HG02588 (cell line): ENCODE measurements around the gene CEP41.
"Not testable (repeated sequence)": the region's sequence is repeated elsewhere in the genome, so short reads cannot be mapped to it uniquely, and the experiment has no call there.

ENCODE experiments used
- ATAC-seq: cut with Tn5 transposase; IDR thresholded peaks from one replicate; pipeline ENCODE4 v1.9.1; 2021; ENCODE audit warnings: mild to moderate bottlenecking, moderate library complexity; ENCODE audit not compliant: unreplicated experiment

The CEP41 gene

DNA sequence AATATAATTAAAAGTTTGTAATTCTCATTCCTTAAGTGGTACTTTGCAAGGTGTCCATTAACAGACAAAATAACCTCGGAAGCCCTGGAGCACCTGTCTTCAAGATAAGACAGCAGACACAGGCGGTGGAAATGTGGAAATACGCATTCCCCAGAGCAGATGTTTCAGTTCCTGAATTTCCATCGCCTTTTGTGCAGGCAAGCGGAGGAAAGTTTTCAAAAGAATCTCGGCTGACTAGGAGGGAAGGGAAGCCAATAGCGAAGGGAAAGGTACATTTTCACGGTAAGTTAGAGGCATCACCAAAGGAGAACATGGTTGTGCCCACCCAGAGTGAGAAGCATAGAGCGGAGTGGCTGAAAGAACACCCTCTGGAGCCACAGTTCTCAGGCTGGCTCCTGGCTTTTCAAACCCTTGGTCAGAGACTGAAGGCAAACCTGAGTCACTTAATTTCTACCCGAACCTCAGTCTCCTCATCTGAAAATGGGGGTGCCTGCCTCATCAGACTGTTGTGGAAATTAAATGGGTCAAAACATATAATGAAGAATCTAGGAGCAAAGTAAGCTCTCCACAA, 46.9 kb downstream of the CEP41 start:
- no peak for ATAC-seq

DNA sequence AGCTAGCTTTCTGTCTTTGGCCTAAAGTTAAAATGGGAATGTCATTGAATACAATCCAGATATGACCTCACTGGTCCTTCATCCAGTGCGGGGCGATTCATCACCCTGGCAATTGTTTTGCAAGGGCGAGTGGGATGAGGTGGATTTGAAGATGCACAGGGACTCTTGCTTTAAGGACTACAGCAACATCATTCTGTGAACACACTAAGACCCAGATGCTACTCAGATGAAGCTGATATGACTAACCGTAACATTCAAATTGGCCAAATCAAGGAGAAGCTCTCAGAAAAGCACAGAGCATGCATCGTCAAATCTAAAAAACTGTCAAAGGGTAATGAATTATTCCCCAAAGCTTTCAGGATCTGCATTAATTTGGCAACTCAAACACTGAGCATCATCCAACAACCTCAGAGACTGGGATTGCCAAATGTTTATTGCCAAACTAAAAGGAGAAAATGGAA, 47.7 kb downstream of the CEP41 start:
- ATAC-seq: no peak

DNA sequence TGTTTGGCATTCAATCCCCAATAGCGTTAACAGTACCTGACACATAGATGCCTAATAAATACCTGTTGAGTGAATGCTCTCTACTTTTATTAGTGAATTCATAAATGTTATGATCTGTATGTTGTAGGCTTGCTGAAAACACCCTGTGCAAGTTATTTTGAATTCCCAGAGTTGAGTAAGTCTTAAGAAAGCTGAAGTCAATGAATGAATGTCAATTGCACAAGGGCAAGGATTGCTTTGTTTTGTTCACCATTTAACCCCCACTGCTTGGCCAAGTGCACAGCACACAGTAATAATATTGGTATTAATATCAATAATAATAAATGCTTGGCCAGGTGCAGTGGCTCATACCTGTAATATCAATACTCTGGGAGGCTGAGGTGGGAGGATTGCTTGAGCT, 50.3 kb downstream of the CEP41 start:
- no peak for ATAC-seq

DNA sequence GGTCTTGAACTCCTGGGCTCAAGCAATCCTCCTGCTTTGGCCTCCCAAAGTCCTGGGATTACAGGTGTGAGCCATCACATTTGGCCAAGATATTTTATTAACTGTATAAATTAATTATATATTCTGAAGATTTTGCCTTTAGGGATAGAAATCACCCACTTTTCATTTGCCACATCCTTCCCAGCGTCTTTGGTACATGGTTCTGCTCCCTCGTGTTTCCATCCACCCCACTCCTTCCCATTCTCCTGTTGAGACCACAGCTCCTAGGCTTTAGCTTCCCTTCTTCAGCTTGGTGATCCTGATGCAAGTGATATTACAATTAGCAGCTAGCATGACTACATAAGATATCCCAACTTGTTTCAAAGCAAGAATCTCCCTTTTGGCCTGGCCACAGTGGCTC, 52.1 kb downstream of the CEP41 start:
- ATAC-seq: no peak

DNA sequence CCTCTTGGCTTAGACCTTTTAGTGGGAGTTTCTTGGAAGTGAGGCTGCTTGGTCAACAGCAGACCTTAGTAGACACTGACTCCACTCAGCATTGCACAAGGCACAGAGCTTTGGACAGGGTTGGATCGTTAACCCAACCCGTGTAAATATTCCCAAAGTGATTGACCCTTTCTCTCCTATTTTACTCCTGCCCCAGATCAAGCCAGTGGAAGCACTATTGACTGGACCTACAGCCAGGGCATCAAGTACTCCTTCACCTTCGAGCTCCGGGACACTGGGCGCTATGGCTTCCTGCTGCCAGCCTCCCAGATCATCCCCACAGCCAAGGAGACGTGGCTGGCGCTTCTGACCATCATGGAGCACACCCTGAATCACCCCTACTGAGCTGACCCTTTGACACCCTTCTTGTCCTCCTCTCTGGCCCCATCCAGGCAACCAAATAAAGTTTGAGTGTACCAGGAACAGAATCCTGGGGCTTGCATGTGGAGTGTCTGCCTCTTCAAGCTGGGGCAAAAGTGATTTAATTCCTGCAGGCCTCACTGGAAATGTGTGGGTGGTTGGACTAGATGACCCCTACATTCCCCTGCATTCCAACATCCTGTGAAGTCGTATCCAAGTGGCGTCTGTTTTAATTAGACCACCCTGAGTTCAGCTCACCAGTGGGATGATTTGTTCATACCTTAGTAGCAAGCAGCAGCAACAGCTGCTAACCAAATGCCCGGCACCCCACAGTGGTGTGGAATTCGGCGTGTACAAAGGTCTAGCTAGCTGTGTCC, 53.0 kb downstream of the CEP41 start:
- ATAC-seq: no peak

DNA sequence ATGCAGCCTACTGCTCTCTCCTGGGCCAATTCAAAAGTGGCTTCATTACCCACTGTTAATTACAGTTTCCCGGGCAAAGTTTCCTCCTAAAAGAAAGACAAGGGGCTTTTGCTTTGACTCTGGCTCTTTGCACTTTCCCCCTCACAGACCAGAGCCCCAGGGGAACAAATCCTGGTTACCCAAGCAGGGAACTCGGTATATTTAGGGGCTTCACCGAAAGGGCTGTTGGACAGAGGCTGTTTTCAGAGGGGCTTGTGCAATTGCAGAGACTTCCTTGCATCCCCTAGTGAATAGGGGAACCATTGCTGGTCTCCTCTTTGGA, 53.5 kb downstream of the CEP41 start:
- no peak for ATAC-seq

DNA sequence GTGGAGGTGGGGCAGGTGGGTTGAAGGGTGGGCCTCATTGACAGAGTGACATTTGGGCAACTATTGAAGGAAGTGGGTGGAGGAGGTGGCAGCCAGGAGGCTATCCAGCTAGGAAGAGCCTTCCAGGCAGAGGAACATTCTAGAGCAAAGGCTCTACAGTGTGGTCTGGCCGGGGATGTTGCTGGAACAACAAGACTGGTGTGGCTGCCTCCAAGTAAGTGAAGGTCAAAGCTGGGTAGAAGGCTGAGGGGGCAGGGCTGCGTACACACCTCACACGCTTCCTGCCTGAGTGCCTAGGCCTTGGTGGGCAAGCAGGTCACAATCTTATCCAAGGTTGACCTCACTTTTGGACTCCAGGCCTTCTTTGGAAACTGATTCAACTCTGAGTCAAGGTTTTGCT, 53.9 kb downstream of the CEP41 start:
- ATAC-seq: no peak

DNA sequence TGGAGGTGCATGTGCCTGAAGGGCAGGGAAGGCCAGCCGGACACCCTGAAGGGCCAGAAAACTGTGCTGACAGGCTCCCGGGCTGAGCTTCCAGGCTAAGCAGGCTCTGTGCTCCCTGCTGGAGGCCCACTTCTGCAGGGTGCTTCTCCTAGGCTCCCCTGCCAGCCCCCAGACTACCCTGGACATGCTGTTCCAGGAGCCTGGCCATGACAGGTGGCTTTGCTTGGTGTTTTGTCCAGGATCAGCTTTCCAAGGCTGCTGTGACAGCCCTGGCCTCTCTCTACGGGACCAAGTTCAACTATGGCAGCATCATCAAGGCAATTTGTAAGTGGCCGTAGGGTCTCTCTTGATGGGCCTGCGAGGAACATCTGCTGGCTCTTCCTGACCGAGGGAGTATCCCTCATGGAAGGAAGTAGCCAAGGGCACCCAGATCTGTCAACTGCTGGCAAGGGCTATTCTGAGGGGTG, 55.2 kb downstream of the CEP41 start:
- no peak for ATAC-seq

DNA sequence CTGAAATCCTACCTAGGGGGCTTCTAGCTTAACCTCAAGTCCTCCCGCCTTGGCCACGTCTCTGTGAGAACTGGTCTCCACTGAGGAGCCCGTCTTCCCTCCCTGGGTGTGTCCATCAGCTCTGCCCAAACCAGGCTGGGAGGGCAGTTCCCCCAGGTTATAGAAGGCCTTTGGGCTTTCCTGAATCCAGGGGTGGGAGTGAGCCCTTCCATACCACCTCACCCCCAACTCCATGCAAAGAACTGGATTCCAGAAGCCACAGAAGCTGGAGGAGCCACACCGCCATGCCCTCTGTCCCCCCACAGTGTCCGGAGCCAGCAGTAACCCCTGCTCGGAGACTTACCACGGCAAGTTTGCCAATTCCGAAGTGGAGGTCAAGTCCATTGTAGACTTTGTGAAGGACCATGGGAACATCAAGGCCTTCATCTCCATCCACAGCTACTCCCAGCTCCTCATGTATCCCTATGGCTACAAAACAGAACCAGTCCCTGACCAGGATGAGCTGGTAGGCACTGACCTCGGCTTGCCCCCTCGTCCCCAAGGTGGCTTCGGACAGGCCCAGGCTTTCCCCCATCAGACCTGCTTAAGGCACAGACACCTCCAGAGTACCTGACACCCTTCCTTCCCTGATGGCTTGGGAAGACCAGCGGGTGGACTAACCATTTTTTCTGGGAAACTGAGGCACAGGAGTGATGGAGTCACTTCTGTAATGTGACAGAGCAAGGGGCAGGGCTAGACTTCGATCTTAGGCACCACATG, 55.8 kb downstream of the CEP41 start:
- ATAC-seq: no peak

DNA sequence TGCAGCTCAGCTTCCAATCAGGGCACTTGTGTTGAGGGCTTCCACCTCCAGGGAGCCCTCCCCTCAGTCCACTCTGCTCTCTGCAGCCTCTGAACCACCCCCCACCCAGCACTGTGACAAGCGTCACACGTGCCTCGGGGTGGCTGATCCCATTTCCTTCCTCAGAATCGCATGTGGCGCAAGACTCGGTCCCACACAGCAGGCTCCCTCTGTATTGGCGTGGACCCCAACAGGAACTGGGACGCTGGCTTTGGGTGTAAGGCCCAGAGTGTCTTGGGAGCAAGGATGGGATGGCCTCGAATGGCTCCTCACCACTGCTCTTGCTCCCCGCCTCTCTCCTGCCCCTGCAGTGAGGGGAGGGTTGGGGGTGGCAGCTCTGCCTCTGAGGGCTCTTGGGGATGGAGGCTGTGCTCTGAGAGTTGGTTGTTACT, 56.4 kb downstream of the CEP41 start:
- no peak for ATAC-seq

DNA sequence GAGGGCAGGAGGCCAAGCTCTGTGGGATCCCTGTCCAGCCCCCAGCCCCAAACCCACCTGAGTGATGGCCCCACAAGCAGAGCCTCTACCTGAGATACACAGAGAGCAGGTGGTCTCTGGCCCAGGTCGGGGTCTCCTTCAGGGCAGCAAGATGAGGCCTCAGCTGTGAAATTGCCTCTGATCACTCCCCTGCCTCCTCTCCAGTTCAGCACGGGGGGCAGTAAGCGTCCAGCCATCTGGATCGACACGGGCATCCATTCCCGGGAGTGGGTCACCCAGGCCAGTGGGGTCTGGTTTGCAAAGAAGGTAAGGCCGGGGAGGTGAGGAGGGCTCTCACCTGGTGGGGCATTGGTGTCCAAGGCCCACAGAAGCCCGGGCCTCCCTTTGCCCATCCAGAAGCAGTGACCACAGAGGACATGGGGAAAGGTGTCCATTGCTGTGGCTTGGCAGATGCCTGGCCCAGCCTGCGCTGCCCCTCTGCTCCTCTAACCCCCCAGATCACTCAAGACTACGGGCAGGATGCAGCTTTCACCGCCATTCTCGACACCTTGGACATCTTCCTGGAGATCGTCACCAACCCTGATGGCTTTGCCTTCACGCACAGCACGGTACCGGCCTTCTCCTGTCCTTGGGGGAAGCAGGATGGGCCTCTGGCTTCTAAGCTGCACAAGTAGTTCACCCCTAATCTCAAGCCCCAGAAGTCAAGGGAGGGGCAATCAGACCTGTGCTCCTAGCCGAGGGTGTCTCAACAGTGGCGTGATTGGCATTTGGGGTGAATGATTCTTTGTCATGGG, 57.4 kb downstream of the CEP41 start:
- no peak for ATAC-seq

DNA sequence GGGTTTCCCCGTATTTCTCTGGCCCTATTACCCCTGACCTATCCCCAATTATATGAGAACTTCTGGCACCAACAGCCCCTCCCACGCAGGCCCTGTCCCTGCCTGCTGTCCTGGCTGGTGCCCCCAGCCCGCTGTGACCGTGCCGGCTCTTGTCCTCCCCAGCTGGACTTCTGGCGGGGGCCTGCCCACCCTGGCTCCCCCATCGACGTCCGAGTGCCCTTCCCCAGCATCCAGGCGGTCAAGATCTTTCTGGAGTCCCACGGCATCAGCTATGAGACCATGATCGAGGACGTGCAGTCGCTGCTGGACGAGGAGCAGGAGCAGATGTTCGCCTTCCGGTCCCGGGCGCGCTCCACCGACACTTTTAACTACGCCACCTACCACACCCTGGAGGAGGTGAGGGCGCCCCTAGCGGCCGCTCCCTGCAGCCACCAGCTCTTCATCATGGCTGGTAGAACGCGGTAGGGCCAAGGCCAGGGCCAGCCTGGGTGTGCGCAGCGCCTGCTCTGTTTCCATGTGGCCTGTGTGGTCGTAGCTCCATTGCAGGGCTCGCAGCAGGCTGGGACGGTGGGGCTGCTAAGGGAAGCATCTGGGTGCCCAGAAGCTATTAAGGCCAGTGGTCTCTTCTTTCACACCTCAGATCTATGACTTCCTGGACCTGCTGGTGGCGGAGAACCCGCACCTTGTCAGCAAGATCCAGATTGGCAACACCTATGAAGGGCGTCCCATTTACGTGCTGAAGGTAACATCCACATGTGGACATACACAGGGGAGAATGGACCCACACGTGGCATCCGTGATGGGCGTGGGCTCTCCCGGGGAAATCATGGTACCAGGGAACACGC, 59.1 kb downstream of the CEP41 start:
- ATAC-seq: no peak

DNA sequence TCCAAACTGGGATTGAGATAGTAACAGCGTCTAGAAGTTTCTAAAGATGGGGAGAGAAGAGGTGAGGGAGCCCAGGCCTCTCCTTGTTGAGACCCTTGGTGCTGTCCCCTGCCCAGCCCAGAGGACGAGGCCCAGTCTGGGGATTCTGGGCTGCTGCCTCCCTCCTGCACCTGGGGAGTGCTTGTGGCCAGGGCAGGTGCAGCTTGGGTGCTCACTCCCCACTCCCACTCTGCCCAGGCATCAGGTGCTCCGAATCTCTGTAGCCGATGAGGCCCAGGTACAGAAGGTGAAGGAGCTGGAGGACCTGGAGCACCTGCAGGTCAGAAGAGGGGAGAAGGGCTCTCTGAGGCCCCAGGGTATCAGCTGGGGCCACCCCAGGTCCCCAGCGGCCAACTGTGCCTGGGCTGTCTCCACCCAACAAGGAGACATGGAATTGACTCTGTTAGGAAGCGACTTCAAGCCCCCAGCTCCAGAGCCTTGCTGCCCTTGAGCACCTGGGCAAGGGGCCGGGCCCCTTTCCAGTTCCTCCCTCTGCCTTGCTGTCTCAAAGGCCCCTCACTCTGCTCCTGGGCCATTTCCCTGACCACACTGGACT, 59.9 kb downstream of the CEP41 start:
- no peak for ATAC-seq

DNA sequence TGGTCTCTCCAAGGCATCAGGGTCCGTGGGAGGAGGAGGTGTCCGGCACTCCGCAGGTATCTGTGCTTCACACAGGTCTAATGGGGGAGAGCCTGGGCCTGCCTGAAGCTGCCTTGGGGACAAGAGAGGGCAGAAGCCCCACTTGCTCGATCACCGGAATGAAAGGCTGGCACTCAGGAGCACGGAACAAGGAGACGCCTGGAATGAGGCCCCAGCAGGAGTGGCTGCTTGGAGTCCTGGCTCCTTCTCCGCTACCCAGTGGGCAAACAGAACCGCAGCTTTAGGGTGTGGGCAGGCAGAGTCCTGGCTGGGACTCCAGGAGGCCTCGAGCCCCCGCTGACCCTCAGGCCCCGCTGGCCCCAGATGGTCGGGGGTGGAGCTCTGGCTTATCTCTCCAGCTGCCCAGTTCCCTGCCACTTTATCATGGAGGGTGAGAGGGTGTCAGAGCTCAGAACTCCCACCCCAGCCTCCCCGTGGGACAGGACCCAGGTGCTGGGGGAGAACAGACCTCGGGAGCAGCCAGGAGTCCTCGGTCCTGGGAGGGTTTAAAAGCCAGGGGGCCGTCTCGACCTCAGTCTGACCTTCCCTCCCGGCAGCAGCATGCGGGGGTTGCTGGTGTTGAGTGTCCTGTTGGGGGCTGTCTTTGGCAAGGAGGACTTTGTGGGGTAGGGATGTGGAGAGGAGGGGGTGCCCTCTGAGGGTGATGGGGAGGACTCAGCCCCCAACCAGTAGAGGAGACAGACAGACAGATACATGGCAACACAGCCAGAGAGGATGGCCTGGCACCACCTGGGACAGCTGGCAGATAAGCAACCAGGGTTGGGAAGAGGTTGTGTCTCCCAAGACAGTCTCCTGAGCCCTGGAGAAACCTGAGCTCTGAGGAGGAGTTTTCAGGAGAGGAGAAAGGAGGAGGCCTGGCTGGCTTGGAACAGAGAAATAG, 60.6 kb downstream of the CEP41 start, which contains the start of gene CPA1:
Gene CPA1, plus strand, starts transcription at position 574 of the 940 bp plus-strand sequence. Its CDS starts 27 bp downstream, at position 601.
- no peak for ATAC-seq

DNA sequence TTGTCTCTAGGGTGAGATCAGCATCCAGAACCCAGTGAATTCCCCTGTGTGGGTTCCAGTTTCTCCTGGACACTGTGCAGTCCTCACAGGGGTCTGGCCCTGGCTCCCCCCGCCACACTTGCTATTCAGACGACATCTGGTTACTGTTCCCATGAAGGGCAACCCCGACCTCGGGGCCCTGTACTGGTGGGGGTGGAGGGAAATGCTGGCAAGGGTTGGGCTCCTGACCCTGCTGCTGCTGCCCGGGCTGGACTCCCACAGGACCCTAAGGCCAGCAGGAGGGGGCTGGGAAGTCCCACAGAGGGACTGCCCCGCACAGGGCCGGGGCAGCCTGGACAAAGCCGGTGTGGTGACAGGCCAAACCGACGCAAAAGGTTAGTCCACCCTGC, 61.3 kb downstream of the CEP41 start:
- ATAC-seq: no peak

DNA sequence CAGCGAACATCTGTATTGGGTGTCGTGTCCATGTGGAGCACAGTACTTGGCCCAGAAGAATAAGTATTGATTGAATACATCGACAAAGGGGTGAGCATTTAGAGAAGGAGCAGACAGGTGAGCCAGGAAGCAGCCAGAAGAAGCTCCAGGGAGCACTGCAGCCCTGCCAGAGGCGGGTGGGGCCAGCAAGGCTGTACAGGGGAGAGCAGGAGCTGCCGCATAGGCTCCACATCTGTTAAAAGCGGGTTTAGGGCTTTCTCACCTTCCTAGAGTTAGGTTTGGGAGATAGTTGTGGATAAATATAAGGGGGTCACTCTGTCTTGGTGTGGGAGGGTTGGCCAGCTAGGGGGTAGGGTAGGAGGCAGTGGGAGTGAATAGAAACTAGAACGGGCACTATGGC, 61.8 kb downstream of the CEP41 start:
- ATAC-seq: no peak

DNA sequence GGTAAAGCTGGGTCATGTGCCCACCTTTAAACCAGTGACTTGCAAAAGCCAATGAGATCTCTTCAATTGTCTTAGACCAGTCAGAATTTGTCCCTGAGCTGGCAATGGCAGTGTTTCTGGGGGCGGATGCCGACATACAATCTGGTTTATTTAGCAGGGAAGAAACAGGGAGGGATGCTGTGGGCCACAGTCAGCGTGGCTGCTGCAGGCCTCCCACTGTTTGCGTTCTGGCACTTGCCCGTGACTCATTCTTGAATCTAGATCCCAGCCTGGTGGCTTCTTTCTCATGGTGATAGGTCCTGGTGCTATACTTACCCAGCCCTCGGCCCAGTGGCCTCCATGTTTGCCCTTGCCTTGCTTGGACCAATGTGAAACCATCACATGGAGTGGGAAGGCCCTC, 63.6 kb downstream of the CEP41 start:
- no peak for ATAC-seq

DNA sequence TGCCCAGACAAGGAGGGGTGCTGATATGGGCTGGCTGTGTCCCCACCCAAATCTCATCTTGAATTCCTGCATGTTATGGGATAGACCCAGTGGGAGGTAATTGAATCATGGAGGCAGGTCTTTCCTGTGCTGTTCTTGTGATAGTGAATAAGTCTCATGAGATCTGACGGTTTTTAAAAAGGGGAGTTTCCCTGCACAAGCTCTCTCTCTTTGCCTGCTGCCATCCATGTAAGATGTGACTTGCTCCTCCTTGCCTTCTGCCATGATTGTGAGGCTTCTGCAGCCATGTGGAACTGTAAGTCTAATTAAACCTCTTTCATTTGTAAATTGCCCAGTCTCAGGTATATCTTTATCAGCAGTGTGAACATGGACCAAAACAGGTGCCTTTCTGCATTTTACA, 64.4 kb downstream of the CEP41 start:
- ATAC-seq: not testable (repeated sequence)

DNA sequence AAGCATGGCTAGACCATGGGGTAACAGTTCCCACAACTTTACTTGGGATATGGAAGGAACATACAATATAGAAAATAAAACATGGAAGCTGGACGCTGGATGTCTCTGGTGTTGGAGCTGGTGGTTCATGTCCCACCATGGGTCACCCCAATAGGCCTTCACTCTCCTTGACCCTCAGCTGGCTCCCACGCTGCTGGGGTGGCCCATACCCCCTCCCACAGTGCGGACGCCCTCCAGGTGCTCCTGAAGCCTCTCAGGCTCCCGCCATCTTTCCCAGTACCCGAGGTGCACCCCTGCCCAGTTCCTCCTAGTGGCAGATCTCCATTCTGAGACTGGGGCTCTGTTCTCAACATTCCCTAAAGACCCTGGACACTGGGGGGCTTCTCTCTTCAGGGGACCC, 66.3 kb downstream of the CEP41 start:
- ATAC-seq: no peak
